WTC11 (cell line): ENCODE data around the gene CACNA1B. TPM values are rescaled to one million over a fixed set of nuclear protein-coding genes. Genes with fewer than 3 reads are reported as not detected.

ENCODE experiments used
- ATAC-seq: fragments of 200-7000 bp; cut with Tn5 transposase; 2 replicates; pipeline ENCODE4 v1.10.0; 2021; ENCODE audit warnings: mild to moderate bottlenecking, moderate library complexity
- CTCF ChIA-PET: fragments of 300-600 bp; sonication (Branson Sonifier 250); formaldehyde crosslinking; loops from one replicate; lab custom pipeline; 2021; ENCODE audit warnings: antibody characterized with exemption; lab: Charles Lee
- POLR2A ChIA-PET: fragments of 350-600 bp; sonication (Branson Sonifier 250); formaldehyde crosslinking; loops from one replicate; lab custom pipeline; 2021; ENCODE audit warnings: antibody characterized with exemption; lab: Charles Lee
- DNase-seq: peaks from one replicate; pipeline ENCODE4 v3.0.0; 2021; ENCODE audit warnings: low spot score
- H3K27ac Mint-ChIP-seq: 2 replicates; pipeline ENCODE4 v1.8.0; 2021; ENCODE audit warnings: mixed read lengths
- H3K27me3 Mint-ChIP-seq: 2 replicates; pipeline ENCODE4 v1.8.0; 2021; ENCODE audit warnings: low read depth, mild to moderate bottlenecking, moderate library complexity, mixed read lengths
- H3K36me3 Mint-ChIP-seq: 2 replicates; pipeline ENCODE4 v1.8.0; 2021; ENCODE audit warnings: mixed read lengths
- H3K4me1 Mint-ChIP-seq: 2 replicates; pipeline ENCODE4 v1.8.0; 2022; ENCODE audit warnings: mixed read lengths
- H3K4me3 Mint-ChIP-seq: 2 replicates; pipeline ENCODE4 v1.8.0; 2021; ENCODE audit warnings: mild to moderate bottlenecking, moderate library complexity, mixed read lengths
- H3K9me3 Mint-ChIP-seq: 2 replicates; pipeline ENCODE4 v1.8.0; 2021; ENCODE audit warnings: mixed read lengths
- AR ChIP-seq: fragments of 250-450 bp; sonication (Bioruptor Pico); IDR thresholded peaks from 2 replicates; pipeline ENCODE4 v1.9.0; 2021; ENCODE audit warnings: mild to moderate bottlenecking
- ATF2 ChIP-seq: sonication (generic); formaldehyde crosslinking; IDR thresholded peaks from 2 replicates; pipeline ENCODE4 v1.8.1; 2022; ENCODE audit warnings: low read depth, missing genetic modification reagents, borderline replicate concordance
- ATF3 ChIP-seq: sonication (generic); formaldehyde crosslinking; conservative IDR thresholded peaks from 2 replicates; pipeline ENCODE4 v1.8.1; 2022; ENCODE audit warnings: mild to moderate bottlenecking, missing genetic modification reagents
- CREB1 ChIP-seq: sonication (generic); formaldehyde crosslinking; IDR thresholded peaks from 2 replicates; pipeline ENCODE4 v1.8.0; 2023; ENCODE audit warnings: mild to moderate bottlenecking, missing genetic modification reagents
- CREM ChIP-seq: sonication (generic); formaldehyde crosslinking; IDR thresholded peaks from 2 replicates; pipeline ENCODE4 v1.8.1; 2022; ENCODE audit warnings: mild to moderate bottlenecking, missing genetic modification reagents, moderate library complexity
- ETV6 ChIP-seq: sonication (generic); formaldehyde crosslinking; IDR thresholded peaks from 2 replicates; pipeline ENCODE4 v1.8.1; 2022; ENCODE audit warnings: mild to moderate bottlenecking, missing genetic modification reagents
- FOXJ3 ChIP-seq: sonication (generic); formaldehyde crosslinking; IDR thresholded peaks from 2 replicates; pipeline ENCODE4 v1.9.0; 2021; ENCODE audit warnings: missing genetic modification reagents, mild to moderate bottlenecking, borderline replicate concordance
- FOXK1 ChIP-seq: sonication (generic); formaldehyde crosslinking; IDR thresholded peaks from 2 replicates; pipeline ENCODE4 v1.8.0; 2022; ENCODE audit warnings: mild to moderate bottlenecking, moderate library complexity, missing genetic modification reagents
- HMGA2 ChIP-seq: fragments of 250-450 bp; sonication (Bioruptor Pico); IDR thresholded peaks from 2 replicates; pipeline ENCODE4 v1.4.0; 2021; ENCODE audit warnings: mild to moderate bottlenecking, moderate library complexity
- KAT7 ChIP-seq: sonication (generic); formaldehyde crosslinking; IDR thresholded peaks from 2 replicates; pipeline ENCODE4 v1.8.1; 2023; ENCODE audit warnings: missing genetic modification reagents, mild to moderate bottlenecking, borderline replicate concordance
- MYBL2 ChIP-seq: sonication (generic); formaldehyde crosslinking; IDR thresholded peaks from 2 replicates; pipeline ENCODE4 v1.8.1; 2023; ENCODE audit warnings: mild to moderate bottlenecking, moderate library complexity, missing genetic modification reagents
- NFYB ChIP-seq: sonication (generic); formaldehyde crosslinking; conservative IDR thresholded peaks from 2 replicates; pipeline ENCODE4 v1.8.0; 2022; ENCODE audit warnings: low read depth, missing genetic modification reagents
- PRDM15 ChIP-seq: sonication (generic); formaldehyde crosslinking; IDR thresholded peaks from 2 replicates; pipeline ENCODE4 v1.8.0; 2022; ENCODE audit warnings: missing genetic modification reagents
- RORB ChIP-seq: fragments of 250-450 bp; sonication (Bioruptor Pico); IDR thresholded peaks from 2 replicates; pipeline ENCODE4 v1.9.0; 2021; ENCODE audit warnings: mild to moderate bottlenecking
- SMAD3 ChIP-seq: sonication (generic); formaldehyde crosslinking; IDR thresholded peaks from 2 replicates; pipeline ENCODE4 v1.8.0; 2022; ENCODE audit warnings: missing genetic modification reagents, mild to moderate bottlenecking, borderline replicate concordance
- SMAD4 ChIP-seq: sonication (generic); formaldehyde crosslinking; IDR thresholded peaks from 2 replicates; pipeline ENCODE4 v1.8.0; 2022; ENCODE audit warnings: mild to moderate bottlenecking, missing genetic modification reagents
- ZNF416 ChIP-seq: fragments of 250-450 bp; sonication (Bioruptor Pico); IDR thresholded peaks from 2 replicates; pipeline ENCODE4 v1.9.0; 2021; ENCODE audit warnings: mild to moderate bottlenecking, inconsistent platforms
- ZNF425 ChIP-seq: fragments of 250-450 bp; sonication (Bioruptor Pico); conservative IDR thresholded peaks from 2 replicates; pipeline ENCODE4 v1.9.0; 2021; ENCODE audit warnings: mild to moderate bottlenecking
- total RNA-seq: library from RNA; stranded (reverse); gene quantifications from 3 replicates; pipeline ENCODE4 v1.2.3, GENCODE V29; 2021

The CACNA1B gene
- total RNA-seq, 1 experiment from 2014 or later = 8.4 TPM

GRCh38 chr9:137916540-137916939 is 39.0 kb downstream of the CACNA1B start:
- ChIA-PET CTCF (no interaction called here), POLR2A (interaction anchor here (0.6 kb wide), 1 partner anchor 18 kb away, joined by 3 read pairs; no protein-coding TSS in a partner anchor)
- Mint-ChIP-seq H3K4me1 (no peaks in the 10 kb centered on the region), H3K9me3 (no peaks in the 10 kb centered on the region), H3K36me3 (peaks cover 32% of the 10 kb centered on the region)
- no peak for ATAC-seq
- no peak for TF ChIP-seq NFYB (CRISPR knock-in tag)
- no peak for TF ChIP-seq CREB1
- no peak for TF ChIP-seq FOXJ3
- TF ChIP-seq AR (CRISPR knock-in tag) = no peak
- no peak for TF ChIP-seq RORB (CRISPR knock-in tag)
- no peak for TF ChIP-seq ZNF425 (CRISPR knock-in tag)
- TF ChIP-seq ATF2 (CRISPR knock-in tag) = no peak
- no peak for TF ChIP-seq ZNF416 (CRISPR knock-in tag)
- TF ChIP-seq MYBL2 (CRISPR knock-in tag) = no peak
- TF ChIP-seq, all 79 proteins: peak for 0
- no peaks in the 10 kb centered on the region for H3K27me3 Mint-ChIP-seq
- no peak overlapping the region for H3K4me3 Mint-ChIP-seq
- DNase-seq = no peak
- 0 out of 2 replicates have a peak overlapping the region, but pooled peaks have one; percentile 18 for H3K27ac Mint-ChIP-seq

- no peak for TF ChIP-seq ETV6 (CRISPR knock-in tag)
- no peak for TF ChIP-seq FOXJ3
- TF ChIP-seq FOXK1 = no peak
- TF ChIP-seq ATF3 (CRISPR knock-in tag) = no peak
- TF ChIP-seq CREM (CRISPR knock-in tag) = no peak
- no peak for TF ChIP-seq PRDM15 (CRISPR knock-in tag)
- TF ChIP-seq SMAD3 (CRISPR knock-in tag) = no peak
- TF ChIP-seq SMAD4 = no peak
- TF ChIP-seq NFYB (CRISPR knock-in tag) = no peak
- TF ChIP-seq KAT7 (CRISPR knock-in tag) = no peak
- TF ChIP-seq HMGA2 (CRISPR knock-in tag) = no peak
- POLR2A ChIA-PET = interaction anchor here (0.6 kb wide), 1 partner anchor 19 kb away, joined by 3 read pairs; no protein-coding TSS in a partner anchor
- no peaks in the 10 kb centered on the region for H3K27me3 Mint-ChIP-seq
- H3K27ac Mint-ChIP-seq = no peak overlapping the region
- H3K4me3 Mint-ChIP-seq = no peak overlapping the region
- H3K4me1 Mint-ChIP-seq = no peaks in the 10 kb centered on the region
- CTCF ChIA-PET = interaction anchor here (0.8 kb wide), 1 partner anchor 184 kb away, joined by 3 read pairs; no protein-coding TSS in a partner anchor
- H3K9me3 Mint-ChIP-seq = peaks cover 2% of the 10 kb centered on the region; the same call in 1 of the 2 replicates
- H3K36me3 Mint-ChIP-seq = peaks cover 36% of the 10 kb centered on the region
- DNase-seq = no peak
- ATAC-seq = no peak
Measured at GRCh38 chr9:137917116-137917515, 39.5 kb downstream of the CACNA1B start.
